CD14-positive monocyte (primary cell): ENCODE data around the gene CDH22. TPM values are rescaled to one million over a fixed set of nuclear protein-coding genes. Genes with fewer than 3 reads are reported as not detected.

ENCODE experiments used
- DNase-seq, 3 donors: peaks; one replicate each; pipeline ENCODE4 v3.0.0-alpha.2; 2011 to 2022
- H2AFZ ChIP-seq: 2 replicates; pipeline ENCODE4 v1.6.0; 2012; ENCODE audit warnings: mild to moderate bottlenecking, low read depth, low read length, inconsistent platforms; ENCODE audit not compliant: insufficient read depth, poor library complexity, severe bottlenecking
- H3K27ac ChIP-seq, 2 donors: 1 replicate in 1 of 2; 2 replicates in 1 of 2; pipeline ENCODE4 v1.5.1; 2012 to 2013; ENCODE audit warnings: low read length in 2 of 2, control low read depth in 1 of 2, inconsistent platforms in 1 of 2, low read depth in 1 of 2, mild to moderate bottlenecking in 1 of 2
- H3K27me3 ChIP-seq, 2 donors: one replicate each; pipeline versions ENCODE4 v1.6.0 to v1.6.1; 2011 to 2013; ENCODE audit warnings: low read length in 2 of 2; ENCODE audit not compliant: control insufficient read depth in 2 of 2, insufficient read depth in 2 of 2
- H3K36me3 ChIP-seq, 2 donors: replicated peaks in 1 of 2; 1 replicate in 1 of 2; 2 replicates in 1 of 2; pipeline versions ENCODE4 v1.5.1 to v1.6.1; 2012 to 2013; ENCODE audit warnings: low read length in 2 of 2, control low read depth in 1 of 2, inconsistent platforms in 1 of 2, mild to moderate bottlenecking in 1 of 2; ENCODE audit not compliant: insufficient read depth in 2 of 2, control insufficient read depth in 1 of 2
- H3K4me1 ChIP-seq, 2 donors: 1 replicate in 1 of 2; 2 replicates in 1 of 2; pipeline versions ENCODE4 v1.5.1 to v1.6.1; 2012 to 2013; ENCODE audit warnings: low read length in 2 of 2, control low read depth in 1 of 2, inconsistent platforms in 1 of 2, mild to moderate bottlenecking in 1 of 2, moderate library complexity in 1 of 2; ENCODE audit not compliant: insufficient read depth in 2 of 2, control insufficient read depth in 1 of 2
- H3K4me2 ChIP-seq: replicated peaks from 2 replicates; pipeline ENCODE3; 2012; ENCODE audit warnings: low read length, moderate library complexity, mild to moderate bottlenecking; ENCODE audit not compliant: poor library complexity, severe bottlenecking; ENCODE audit errors: extremely low read depth
- H3K4me3 ChIP-seq, 3 experiments: fragments of 200-600 bp in 1 of 3; sonication (generic) in 1 of 3; replicated peaks in 1 of 3; 1 replicate in 2 of 3; 2 replicates in 1 of 3; pipeline ENCODE4 v1.5.1; 2011 to 2013; ENCODE audit warnings: low read length in 3 of 3, mild to moderate bottlenecking in 3 of 3, control low read depth in 2 of 3, low read depth in 2 of 3, inconsistent platforms in 1 of 3, moderate library complexity in 1 of 3
- H3K79me2 ChIP-seq: 2 replicates; pipeline ENCODE4 v1.6.0; 2012; ENCODE audit warnings: mild to moderate bottlenecking, control low read depth, inconsistent platforms, low read length, moderate library complexity; ENCODE audit not compliant: insufficient read depth
- H3K9ac ChIP-seq: 2 replicates; pipeline ENCODE4 v1.6.0; 2017; ENCODE audit warnings: low read length, mild to moderate bottlenecking; ENCODE audit not compliant: insufficient read depth, poor library complexity, severe bottlenecking
- H3K9me3 ChIP-seq, 2 donors: replicated peaks in 1 of 2; 1 replicate in 1 of 2; 2 replicates in 1 of 2; pipeline versions ENCODE4 v1.5.1 to v1.6.1; 2012 to 2013; ENCODE audit warnings: low read length in 2 of 2, control low read depth in 1 of 2; ENCODE audit not compliant: control insufficient read depth in 1 of 2, insufficient read depth in 1 of 2
- H4K20me1 ChIP-seq: 2 replicates; pipeline ENCODE4 v1.6.0; 2012; ENCODE audit warnings: mild to moderate bottlenecking, low read length, control low read depth, moderate library complexity; ENCODE audit not compliant: insufficient read depth
- H3K27ac Mint-ChIP-seq, 7 donors: one replicate each; pipeline ENCODE4 v1.8.0; 2020; ENCODE audit warnings: mild to moderate bottlenecking in 7 of 7, mixed read lengths in 7 of 7, moderate library complexity in 6 of 7, inconsistent platforms in 2 of 7
- H3K27me3 Mint-ChIP-seq, 3 donors: one replicate each; pipeline ENCODE4 v1.8.0; 2021 to 2022; ENCODE audit warnings: low read depth in 3 of 3, mild to moderate bottlenecking in 3 of 3, mixed read lengths in 3 of 3, moderate library complexity in 3 of 3, inconsistent platforms in 1 of 3
- H3K36me3 Mint-ChIP-seq, 2 donors: one replicate each; pipeline ENCODE4 v1.8.0; 2020; ENCODE audit warnings: mixed read lengths in 2 of 2, inconsistent platforms in 1 of 2, mild to moderate bottlenecking in 1 of 2
- H3K4me1 Mint-ChIP-seq: one replicate; pipeline ENCODE4 v1.8.0; 2020; ENCODE audit warnings: mild to moderate bottlenecking, mixed read lengths
- H3K4me3 Mint-ChIP-seq, 2 donors: one replicate each; pipeline ENCODE4 v1.8.0; 2020; ENCODE audit warnings: mild to moderate bottlenecking in 2 of 2, mixed read lengths in 2 of 2, moderate library complexity in 1 of 2
- H3K9me3 Mint-ChIP-seq, 7 donors: one replicate each; pipeline ENCODE4 v1.8.0; 2020 to 2022; ENCODE audit warnings: mixed read lengths in 7 of 7, mild to moderate bottlenecking in 6 of 7, moderate library complexity in 6 of 7, inconsistent platforms in 2 of 7
- CTCF ChIP-seq: fragments of 200-600 bp; IDR thresholded peaks from one replicate; pipeline ENCODE4 v1.8.0; 2022; ENCODE audit warnings: antibody characterized with exemption, mild to moderate bottlenecking
- WGBS: methylation state at CpG from one replicate; pipeline ENCODE4 v1.1.5; 2013; ENCODE audit warnings: missing lambda C conversion rate; ENCODE audit not compliant: insufficient coverage; 5-methylcytosine and 5-hydroxymethylcytosine counted together
- intact Hi-C, 2 donors: fragments of 100-400 bp; cut with micrococcal nuclease; formaldehyde crosslinking; loops; one replicate each; pipeline versions ENCODE4 v1.15.0 to v1.15.1; 2023
- polyA plus RNA-seq, 3 donors: library from polyadenylated mRNA; depleted of rRNA in 1 of 3; unstranded in 2 of 3; stranded (reverse) in 1 of 3; fragments of 300-500 nt in 2 of 3; fragments of >200 nt in 1 of 3; fragmentation: Illumina TruSeq in 2 of 3; gene quantifications; 1 replicate in 2 of 3; 2 replicates in 1 of 3; pipeline ENCODE4 v1.2.3, GENCODE V29; 2012 to 2021

CDH22 gene
- polyA plus RNA-seq, 3 donors = not detected

GRCh38 chr20:46251211-46251673, 57.1 kb downstream of the CDH22 start:
- H3K36me3 Mint-ChIP-seq = no peaks in the 10 kb centered on the region
- intact Hi-C loops = no loop called here

GRCh38 chr20:46250772-46251171, 57.5 kb downstream of the CDH22 start:
- intact Hi-C loops = no loop called here
- Histone ChIP-seq H3K9me3 (peaks cover 0 to 18% of the 10 kb centered on the region in 2 donors), H3K27me3 (peaks cover 71 to 80% of the 10 kb centered on the region in 2 donors), H4K20me1 (no peaks in the 10 kb centered on the region), H3K9ac (no peak overlapping the region), H3K4me3 (no peak overlapping the region), H3K4me2 (no peak overlapping the region), H3K36me3 (no peaks in the 10 kb centered on the region), H3K27ac (no peak overlapping the region), H3K4me1 (no peaks in the 10 kb centered on the region), H2AFZ (no peak overlapping the region), H3K79me2 (no peaks in the 10 kb centered on the region)
- Mint-ChIP-seq H3K4me1 (peaks cover 2% of the 10 kb centered on the region), H3K27ac (no peak overlapping the region), H3K4me3 (peak overlapping the region in 1 of 2 donors; percentile 63), H3K36me3 (no peaks in the 10 kb centered on the region), H3K9me3 (peaks cover 0 to 12% (median 0%) of the 10 kb centered on the region in 7 donors), H3K27me3 (peaks cover 69 to 86% (median 77%) of the 10 kb centered on the region in 3 donors)
- TF ChIP-seq CTCF = no peak
- DNase-seq = no peak
- 6% methylated on average over 18 of the region's 19 CpGs for WGBS

More at GRCh38 chr20:46251211-46251673, 57.1 kb downstream of the CDH22 start:
- no peaks in the 10 kb centered on the region for H3K4me1 ChIP-seq
- no peak overlapping the region for H3K27ac Mint-ChIP-seq
- no peak overlapping the region for H3K4me2 ChIP-seq
- peaks cover 0 to 18% of the 10 kb centered on the region in 2 donors for H3K9me3 ChIP-seq
- H4K20me1 ChIP-seq = no peaks in the 10 kb centered on the region
- peaks cover 2% of the 10 kb centered on the region for H3K4me1 Mint-ChIP-seq
- no peak overlapping the region for H2AFZ ChIP-seq
- no peaks in the 10 kb centered on the region for H3K36me3 ChIP-seq
- H3K79me2 ChIP-seq = no peaks in the 10 kb centered on the region
- no peak for TF ChIP-seq CTCF
- no peak overlapping the region for H3K9ac ChIP-seq
- H3K27me3 ChIP-seq = peaks cover 66 to 75% of the 10 kb centered on the region in 2 donors
- peak overlapping the region in 1 of 2 donors; percentile 77 for H3K4me3 Mint-ChIP-seq
- H3K27me3 Mint-ChIP-seq = peaks cover 64 to 81% (median 72%) of the 10 kb centered on the region in 3 donors
- WGBS = 5% methylated on average over 55 of the region's 56 CpGs
- DNase-seq = no peak
- peaks cover 0 to 12% (median 0%) of the 10 kb centered on the region in 7 donors for H3K9me3 Mint-ChIP-seq
- no peak overlapping the region for H3K27ac ChIP-seq
- H3K4me3 ChIP-seq = no peak overlapping the region
